ENCODE measurements around the gene SLC30A4.

- no peak for TF ChIP-seq CTCF (IDR thresholded peaks at IDR 0.05)
- no peak for TF ChIP-seq POLR2A (IDR thresholded peaks at IDR 0.05)
Observed at GRCh38 chr15:45523166-45523460, 558 bp upstream of the SLC30A4 start.

Data from thyroid gland (tissue), 4 donors.